PFSK-1 (cell line): ENCODE results near the gene MATN3.

Experiments
- FOXP2 ChIP-seq: optimal IDR thresholded peaks from 2 replicates; pipeline ENCODE3; 2011; ENCODE audit warnings: borderline replicate concordance, control low read depth, inconsistent platforms; ENCODE audit not compliant: insufficient read depth; ENCODE audit errors: extremely low read length, extremely low read depth
- POLR2AphosphoS5 ChIP-seq: IDR thresholded peaks from 2 replicates; pipeline ENCODE4 v1.6.1; 2012; ENCODE audit warnings: low read depth, mild to moderate bottlenecking, control low read depth, low read length, moderate library complexity
- REST ChIP-seq, 2 experiments: IDR thresholded peaks; 2 replicates each; pipeline versions ENCODE4 v1.6.1 to v1.8.0; 2011 to 2012; ENCODE audit warnings: low read depth in 2 of 2, low read length in 2 of 2, control low read depth in 1 of 2, inconsistent platforms in 1 of 2, mild to moderate bottlenecking in 1 of 2, moderate library complexity in 1 of 2; ENCODE audit not compliant: insufficient read depth in 1 of 2
- SIN3A ChIP-seq: IDR thresholded peaks from 2 replicates; pipeline ENCODE4 v1.6.1; 2012; ENCODE audit warnings: mild to moderate bottlenecking, low read length, moderate library complexity, borderline replicate concordance; ENCODE audit not compliant: insufficient read depth
- TAF1 ChIP-seq: IDR thresholded peaks from 2 replicates; pipeline ENCODE4 v1.6.1; 2012; ENCODE audit warnings: low read length, control low read depth, borderline replicate concordance; ENCODE audit not compliant: insufficient read depth

- TF ChIP-seq TAF1 (no peak), POLR2AphosphoS5 (no peak), REST (IDR thresholded peaks at IDR 0.05; ENCODE audit: insufficient read depth in 1 of 2, low read depth in 2 of 2, low read length in 2 of 2) (no peak), FOXP2 (no peak), SIN3A (no peak)
Measured at GRCh38 chr2:20012282-20013125, at the start of gene MATN3.
